NT2/D1 (cell line): ENCODE results near the gene AFF3.

Experiments
- YY1 ChIP-seq: IDR thresholded peaks from 2 replicates; pipeline ENCODE4 v1.6.1; 2011; ENCODE audit not compliant: insufficient read length, insufficient read depth
- ZNF274 ChIP-seq: IDR thresholded peaks from 2 replicates; pipeline ENCODE4 v1.6.1; 2011; ENCODE audit warnings: mild to moderate bottlenecking, low read depth, low read length

DNA sequence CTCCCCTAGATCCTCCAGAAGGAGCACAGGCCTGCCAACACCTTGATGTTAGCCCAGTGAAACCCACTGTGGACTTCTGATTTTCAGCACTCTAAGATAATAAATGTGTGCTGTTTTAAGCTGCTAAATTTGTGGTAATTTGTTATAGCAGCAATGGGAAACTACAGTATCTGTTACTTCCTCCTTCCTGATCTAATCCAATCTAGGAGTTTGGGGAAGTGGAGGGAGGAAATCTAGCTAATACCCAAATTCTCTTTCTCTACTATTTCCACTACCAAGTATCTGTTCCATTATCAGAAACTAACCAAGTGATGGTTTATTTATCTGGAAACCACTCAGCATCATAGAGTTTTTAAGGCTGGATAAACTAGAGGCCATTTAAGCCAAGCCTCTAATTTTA lies 64.9 kb downstream of the AFF3 start:
- TF ChIP-seq YY1 (no peak), ZNF274 (no peak)
